Measurements from ENCODE around the gene CRHR1.

The CRHR1 gene

DNA sequence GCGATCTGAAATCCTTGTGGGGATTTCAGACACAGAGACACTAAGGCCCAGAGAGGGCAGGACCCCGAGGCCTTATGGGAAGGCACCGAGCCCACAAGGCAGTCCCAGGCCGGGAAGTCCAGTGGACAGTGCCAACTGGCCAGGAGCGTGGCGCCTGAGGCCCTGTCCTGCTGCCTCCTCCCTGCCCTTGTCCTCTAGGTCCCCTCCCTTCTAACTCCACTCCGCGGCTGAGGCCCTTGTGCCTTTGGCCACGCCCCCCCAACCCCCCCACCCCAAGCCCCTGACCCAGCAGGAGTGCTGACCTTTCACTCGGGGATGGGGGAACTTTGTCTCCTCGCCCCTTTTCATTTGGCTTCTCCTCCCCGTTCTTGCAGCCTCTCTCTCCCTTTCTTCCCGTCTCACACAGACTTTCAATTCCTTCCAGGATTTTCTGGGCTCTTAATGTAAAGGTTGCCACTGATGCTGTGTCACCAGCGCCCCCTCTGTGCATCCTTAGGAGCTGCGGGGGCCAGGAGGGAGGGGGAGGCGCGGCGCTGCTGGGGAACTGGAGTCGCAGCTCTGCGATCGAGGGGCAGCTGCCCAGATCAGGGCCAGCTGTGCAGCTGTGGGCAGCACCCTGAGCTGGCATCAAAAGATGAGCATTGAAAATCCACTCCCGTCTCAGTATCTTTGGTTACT lies 29.1 kb downstream of the CRHR1 start:
- DNase-seq (ENCODE audit: low read depth), result no peak
- TF ChIP-seq, protein P1, sequence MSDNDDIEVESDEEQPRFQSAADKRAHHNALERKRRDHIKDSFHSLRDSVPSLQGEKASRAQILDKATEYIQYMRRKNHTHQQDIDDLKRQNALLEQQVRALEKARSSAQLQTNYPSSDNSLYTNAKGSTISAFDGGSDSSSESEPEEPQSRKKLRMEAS (IDR thresholded peaks at IDR 0.05; ENCODE audit: low read depth, low read length), result no peak
- TF ChIP-seq, protein P2, sequence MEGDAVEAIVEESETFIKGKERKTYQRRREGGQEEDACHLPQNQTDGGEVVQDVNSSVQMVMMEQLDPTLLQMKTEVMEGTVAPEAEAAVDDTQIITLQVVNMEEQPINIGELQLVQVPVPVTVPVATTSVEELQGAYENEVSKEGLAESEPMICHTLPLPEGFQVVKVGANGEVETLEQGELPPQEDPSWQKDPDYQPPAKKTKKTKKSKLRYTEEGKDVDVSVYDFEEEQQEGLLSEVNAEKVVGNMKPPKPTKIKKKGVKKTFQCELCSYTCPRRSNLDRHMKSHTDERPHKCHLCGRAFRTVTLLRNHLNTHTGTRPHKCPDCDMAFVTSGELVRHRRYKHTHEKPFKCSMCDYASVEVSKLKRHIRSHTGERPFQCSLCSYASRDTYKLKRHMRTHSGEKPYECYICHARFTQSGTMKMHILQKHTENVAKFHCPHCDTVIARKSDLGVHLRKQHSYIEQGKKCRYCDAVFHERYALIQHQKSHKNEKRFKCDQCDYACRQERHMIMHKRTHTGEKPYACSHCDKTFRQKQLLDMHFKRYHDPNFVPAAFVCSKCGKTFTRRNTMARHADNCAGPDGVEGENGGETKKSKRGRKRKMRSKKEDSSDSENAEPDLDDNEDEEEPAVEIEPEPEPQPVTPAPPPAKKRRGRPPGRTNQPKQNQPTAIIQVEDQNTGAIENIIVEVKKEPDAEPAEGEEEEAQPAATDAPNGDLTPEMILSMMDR (IDR thresholded peaks at IDR 0.05; ENCODE audit: low read depth, low read length), result peak; percentile 34
- TF ChIP-seq POLR2A (IDR thresholded peaks at IDR 0.05; ENCODE audit: extremely low read depth, insufficient read length) (no peak), MYC (IDR thresholded peaks at IDR 0.05; ENCODE audit: low read depth, low read length) (no peak)
- no peak overlapping the region for H3K4me3 ChIP-seq (ENCODE audit: low read depth, low read length)

DNA sequence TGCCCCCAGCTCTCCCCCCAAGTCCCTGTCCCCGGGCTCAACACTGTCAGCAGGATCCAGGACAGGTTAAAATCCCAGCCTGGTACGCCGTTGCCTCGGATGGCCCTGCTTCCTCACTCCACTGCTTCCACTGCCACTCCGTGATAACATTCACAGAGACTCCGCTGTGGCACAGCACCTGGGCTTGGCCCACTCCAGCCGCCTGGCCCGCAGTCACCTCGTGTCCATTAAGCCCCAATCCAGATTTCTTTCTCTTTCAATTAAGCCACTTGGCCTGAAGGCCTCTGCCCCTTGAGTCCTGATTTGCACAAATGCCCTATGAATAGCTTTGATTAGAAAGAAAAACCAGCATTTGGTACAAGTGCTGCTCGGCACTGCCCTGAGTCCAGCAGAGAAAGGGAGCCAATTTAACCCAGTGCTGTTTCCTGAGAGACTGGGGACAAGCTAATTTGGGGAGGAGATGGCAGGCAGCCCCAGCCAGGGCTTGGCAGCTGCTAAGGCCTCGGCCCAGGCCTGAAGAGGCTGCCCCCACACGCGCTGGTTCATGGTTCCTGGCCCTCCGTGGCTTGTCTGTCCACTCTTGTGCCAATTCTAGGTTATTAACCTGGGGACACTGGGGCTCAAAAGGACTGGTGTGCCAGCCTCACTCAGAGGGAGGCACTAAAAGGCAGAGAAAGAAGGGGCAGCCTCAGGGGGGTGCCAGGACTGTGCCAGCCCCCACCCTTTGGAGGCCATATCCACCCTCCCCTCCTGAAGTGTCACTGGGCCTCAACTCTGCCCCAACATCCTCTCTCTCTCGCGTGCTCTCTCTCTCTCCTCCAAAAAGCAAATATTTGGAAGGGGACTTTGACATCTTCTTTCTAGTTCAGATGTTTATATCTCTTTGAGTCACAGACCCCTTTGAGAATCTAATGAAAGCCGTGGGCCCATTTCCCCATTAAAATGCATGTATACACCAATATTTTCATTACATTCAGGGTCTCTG lies 30.8 kb downstream of the CRHR1 start:
- TF ChIP-seq, protein P2 (IDR thresholded peaks at IDR 0.05; ENCODE audit: low read depth, low read length), result no peak
- TF ChIP-seq, protein P1 (IDR thresholded peaks at IDR 0.05; ENCODE audit: low read depth, low read length), result no peak
- TF ChIP-seq MYC (IDR thresholded peaks at IDR 0.05; ENCODE audit: low read depth, low read length) (no peak), POLR2A (IDR thresholded peaks at IDR 0.05; ENCODE audit: extremely low read depth, insufficient read length) (no peak)
- DNase-seq (ENCODE audit: low read depth), result no peak

DNA sequence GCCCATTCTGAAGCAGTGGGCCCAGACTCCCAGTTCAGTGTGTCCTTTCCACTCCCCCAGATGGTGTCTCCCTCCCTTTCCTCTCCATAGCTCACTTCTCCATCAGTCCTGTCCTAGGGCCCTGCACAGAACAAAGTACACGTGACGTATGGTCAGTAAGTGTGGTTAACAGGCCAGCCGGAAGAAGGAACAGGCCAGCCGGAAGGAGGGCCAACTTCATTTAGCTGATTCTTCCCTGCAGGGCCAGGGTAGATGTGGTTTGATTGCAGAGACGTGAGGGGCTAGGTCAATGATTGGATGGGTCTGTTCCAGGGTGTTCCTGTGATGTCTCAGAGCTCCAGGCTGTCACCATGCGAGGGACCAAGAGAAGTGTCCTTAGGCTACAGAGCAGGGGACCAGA lies 31.6 kb downstream of the CRHR1 start:
- TF ChIP-seq, protein P1 (IDR thresholded peaks at IDR 0.05; ENCODE audit: low read depth, low read length), result no peak
- TF ChIP-seq POLR2A (IDR thresholded peaks at IDR 0.05; ENCODE audit: extremely low read depth, insufficient read length) (no peak), MYC (IDR thresholded peaks at IDR 0.05; ENCODE audit: low read depth, low read length) (no peak)
- TF ChIP-seq, protein P2 (IDR thresholded peaks at IDR 0.05; ENCODE audit: low read depth, low read length), result no peak
- H3K4me3 ChIP-seq (ENCODE audit: low read depth, low read length), result no peak overlapping the region
- no peak for DNase-seq (ENCODE audit: low read depth)

More for the DNA sequence above, 30.8 kb downstream of the CRHR1 start:
- H3K4me3 ChIP-seq (ENCODE audit: low read depth, low read length), result no peak overlapping the region

DNA sequence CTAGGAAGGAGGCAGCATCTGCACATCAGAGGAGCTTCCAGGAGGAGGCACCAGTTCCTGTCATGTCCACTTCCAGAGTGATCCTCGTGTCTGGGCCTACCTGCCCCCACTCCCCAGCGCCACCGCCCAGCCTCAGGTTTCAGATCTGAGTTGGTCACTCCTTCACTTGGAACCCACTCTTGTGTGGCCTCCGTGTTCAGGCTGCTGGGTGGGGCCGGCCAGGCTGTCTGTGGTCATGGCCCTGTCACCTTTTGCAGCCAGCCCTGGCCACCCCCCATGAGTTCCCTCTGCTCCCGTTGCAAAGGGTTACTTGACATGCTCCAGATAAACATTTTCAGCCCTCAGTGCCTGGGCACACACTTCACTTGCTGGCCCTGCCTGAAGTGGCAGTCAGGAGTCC lies 33.9 kb downstream of the CRHR1 start:
- DNase-seq (ENCODE audit: low read depth), result no peak
- TF ChIP-seq, protein P1 (IDR thresholded peaks at IDR 0.05; ENCODE audit: low read depth, low read length), result no peak
- TF ChIP-seq POLR2A (IDR thresholded peaks at IDR 0.05; ENCODE audit: extremely low read depth, insufficient read length), result no peak
- TF ChIP-seq, protein P2 (IDR thresholded peaks at IDR 0.05; ENCODE audit: low read depth, low read length), result no peak
- no peak for TF ChIP-seq MYC (IDR thresholded peaks at IDR 0.05; ENCODE audit: low read depth, low read length)
- no peak overlapping the region for H3K4me3 ChIP-seq (ENCODE audit: low read depth, low read length)

DNA sequence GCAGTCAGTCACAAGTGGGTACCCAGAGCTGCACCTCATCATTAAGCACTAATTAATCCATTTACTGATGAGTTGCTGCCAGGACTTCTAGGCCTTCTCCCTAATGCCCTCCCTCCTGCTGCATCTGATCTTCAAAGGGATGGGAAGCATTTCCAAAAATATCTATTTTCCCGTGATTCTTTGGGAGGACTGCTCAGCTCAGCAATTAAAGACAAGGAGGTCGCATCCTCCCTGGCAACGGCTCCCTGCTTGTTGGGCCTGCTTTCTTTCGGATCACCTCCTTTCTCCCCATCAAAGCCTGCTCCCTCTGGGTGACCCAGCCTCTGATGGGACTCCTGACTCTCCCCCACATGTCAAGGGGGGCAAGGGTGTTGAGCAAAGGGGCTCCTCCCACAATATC lies 34.6 kb downstream of the CRHR1 start:
- no peak overlapping the region for H3K4me3 ChIP-seq (ENCODE audit: low read depth, low read length)
- DNase-seq (ENCODE audit: low read depth), result no peak
- TF ChIP-seq POLR2A (IDR thresholded peaks at IDR 0.05; ENCODE audit: extremely low read depth, insufficient read length), result no peak
- TF ChIP-seq, protein P2 (IDR thresholded peaks at IDR 0.05; ENCODE audit: low read depth, low read length), result no peak
